Suprapubic skin (tissue), 4 donors: ENCODE results near the gene CTNND2.

Experiments used
- CTCF ChIP-seq, 2 donors: fragments of 200-600 bp in 1 of 2; fragments of 450-650 bp in 1 of 2; sonication (generic) in 1 of 2; IDR thresholded peaks; one replicate each; pipeline ENCODE4 v1.5.1; 2016 to 2019; ENCODE audit warnings: antibody characterized with exemption in 2 of 2, mild to moderate bottlenecking in 1 of 2, moderate library complexity in 1 of 2
- EP300 ChIP-seq: sonication (generic); formaldehyde crosslinking; IDR thresholded peaks from one replicate; pipeline ENCODE4 v1.6.1; 2017; ENCODE audit warnings: antibody characterized with exemption
- POLR2A ChIP-seq, 2 donors: fragments of 450-650 bp; IDR thresholded peaks; one replicate each; pipeline ENCODE4 v1.6.1; 2017; ENCODE audit warnings: antibody characterized with exemption in 2 of 2, mild to moderate bottlenecking in 2 of 2, moderate library complexity in 2 of 2
- POLR2AphosphoS5 ChIP-seq, 3 donors: sonication (generic); formaldehyde crosslinking; IDR thresholded peaks; one replicate each; pipeline ENCODE4 v1.6.1; 2017; ENCODE audit warnings: antibody characterized with exemption in 3 of 3

- TF ChIP-seq CTCF (IDR thresholded peaks at IDR 0.05) (no peak), POLR2A (IDR thresholded peaks at IDR 0.05) (no peak), POLR2AphosphoS5 (IDR thresholded peaks at IDR 0.05) (no peak), EP300 (no peak)
Observed at GRCh38 chr5:11398728-11399127, 505.5 kb downstream of the CTNND2 start.
